ENCODE results near the gene GRIFIN.

The GRIFIN gene, protein sequence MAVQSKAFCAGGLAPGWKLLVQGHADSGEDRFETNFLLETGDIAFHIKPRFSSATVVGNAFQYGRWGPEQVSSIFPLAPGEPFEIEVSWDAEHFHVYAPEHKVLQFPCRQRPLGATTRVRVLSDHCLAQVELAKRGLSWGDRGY

DNA sequence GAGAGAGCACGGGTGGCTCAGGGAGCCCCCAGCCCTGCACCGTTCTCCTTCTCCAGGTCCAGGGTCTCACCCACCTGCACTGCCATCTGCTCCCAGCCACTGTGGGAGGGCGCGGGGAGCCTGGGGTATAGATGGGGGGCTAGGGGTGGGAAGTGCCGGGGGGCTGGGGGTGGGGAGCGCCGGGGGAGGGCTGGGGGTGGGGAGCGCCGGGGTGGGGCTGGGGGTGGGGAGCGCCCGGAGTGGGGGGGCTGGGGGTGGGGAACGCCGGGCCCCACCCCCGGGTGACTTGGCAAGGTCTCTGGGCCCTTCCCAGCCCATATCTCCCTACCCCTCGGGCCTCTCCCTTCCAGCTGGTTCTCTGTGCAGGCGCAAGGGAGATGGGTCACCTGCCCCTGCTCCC is at the start of gene GRIFIN:
GRIFIN (minus strand) TSS at position 101 of the 400 bp plus-strand sequence; CDS start at position 86, 15 bp downstream.
- DNase-seq (ENCODE audit: low read depth in 2 of 2), result no peak

DNA sequence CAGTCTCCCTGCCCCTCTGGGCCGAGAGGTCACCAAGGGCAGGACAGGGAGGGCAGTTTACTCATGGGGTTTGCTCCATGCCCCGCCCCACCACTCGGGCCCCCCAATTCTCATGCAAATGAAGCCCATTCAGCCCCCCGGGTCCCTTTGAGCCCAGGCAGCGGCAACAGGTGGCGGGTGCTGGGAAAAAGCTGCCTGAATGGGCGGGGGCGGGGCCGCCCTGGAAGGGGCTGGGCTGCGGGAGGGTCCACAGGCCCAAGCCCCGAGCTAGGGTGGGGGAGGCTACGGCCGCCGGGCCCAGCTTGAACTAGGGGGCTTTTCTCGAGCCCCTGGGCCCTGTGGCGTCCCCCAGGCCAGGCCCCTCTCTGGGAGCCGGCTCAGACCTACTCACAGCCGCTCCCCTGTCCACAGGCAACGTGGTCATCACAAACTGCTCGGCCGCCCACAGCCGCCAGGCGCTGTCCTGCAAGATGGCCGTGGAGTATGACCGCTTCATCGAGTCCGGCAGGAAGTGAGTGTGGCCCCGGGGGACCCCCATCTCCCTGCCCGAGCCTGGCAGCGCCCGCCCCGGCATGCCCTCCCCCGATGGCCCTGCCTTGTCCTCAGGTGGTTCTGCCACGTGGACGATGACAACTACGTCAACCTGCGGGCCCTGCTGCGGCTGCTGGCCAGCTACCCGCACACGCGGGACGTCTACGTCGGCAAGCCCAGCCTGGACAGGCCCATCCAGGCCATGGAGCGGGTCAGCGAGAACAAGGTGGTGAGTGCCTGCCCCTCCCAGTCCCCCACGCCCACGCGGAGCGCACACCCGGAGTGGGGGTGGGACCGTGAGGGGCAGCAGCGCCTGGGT is 48.8 kb upstream of the GRIFIN start:
- no peak for DNase-seq (ENCODE audit: low read depth in 2 of 2)

DNA sequence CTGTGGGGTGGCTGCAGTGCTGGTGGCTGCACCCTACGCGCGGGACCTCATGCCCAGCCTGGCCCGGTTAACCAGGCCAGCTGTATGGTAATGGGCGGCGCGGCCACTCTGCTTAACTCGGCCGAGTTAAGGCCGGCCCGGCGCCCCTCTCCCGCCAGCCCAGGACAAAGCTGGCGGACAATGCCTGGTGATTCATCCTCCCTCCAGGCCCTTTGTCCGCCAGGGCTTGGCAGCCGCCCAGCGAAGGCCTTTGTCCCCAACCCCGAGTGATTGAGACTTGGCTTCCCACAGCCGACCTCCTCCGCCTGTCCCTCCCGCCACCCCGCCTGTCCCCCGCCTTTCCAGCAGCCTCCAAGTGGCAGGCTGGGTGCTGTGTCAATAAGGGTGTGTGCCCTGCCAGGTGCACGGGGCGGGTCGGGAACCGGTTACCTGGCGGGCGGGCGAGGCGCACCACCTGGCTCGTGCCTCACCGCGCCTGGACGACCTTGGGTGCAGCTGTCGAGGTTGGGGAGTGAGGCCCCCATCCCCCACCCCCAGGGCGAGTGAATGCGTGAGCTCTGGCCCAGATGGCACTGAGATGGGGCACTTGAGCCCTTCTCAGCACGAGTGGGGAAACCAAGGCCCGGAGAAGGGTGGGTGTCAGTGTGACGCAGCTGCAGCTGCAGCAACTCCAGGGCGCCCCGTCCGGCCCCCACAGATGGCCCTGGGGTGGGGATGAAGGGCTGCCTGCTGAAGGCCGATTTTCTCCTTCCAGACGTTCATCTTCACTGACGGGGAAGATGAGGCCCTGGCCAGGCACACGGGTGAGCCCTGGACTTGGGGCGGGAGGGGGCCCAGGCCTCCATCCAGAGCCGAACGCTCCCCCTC is 48.0 kb upstream of the GRIFIN start:
- DNase-seq (ENCODE audit: low read depth in 2 of 2), result no peak

- no peak for DNase-seq (ENCODE audit: low read depth in 2 of 2)
Observed at GRCh38 chr7:2523461-2523936, 47.3 kb upstream of the GRIFIN start.

GRCh38 chr7:2522780-2523433 is 46.7 kb upstream of the GRIFIN start:
- DNase-seq (ENCODE audit: low read depth in 2 of 2), result no peak

DNA sequence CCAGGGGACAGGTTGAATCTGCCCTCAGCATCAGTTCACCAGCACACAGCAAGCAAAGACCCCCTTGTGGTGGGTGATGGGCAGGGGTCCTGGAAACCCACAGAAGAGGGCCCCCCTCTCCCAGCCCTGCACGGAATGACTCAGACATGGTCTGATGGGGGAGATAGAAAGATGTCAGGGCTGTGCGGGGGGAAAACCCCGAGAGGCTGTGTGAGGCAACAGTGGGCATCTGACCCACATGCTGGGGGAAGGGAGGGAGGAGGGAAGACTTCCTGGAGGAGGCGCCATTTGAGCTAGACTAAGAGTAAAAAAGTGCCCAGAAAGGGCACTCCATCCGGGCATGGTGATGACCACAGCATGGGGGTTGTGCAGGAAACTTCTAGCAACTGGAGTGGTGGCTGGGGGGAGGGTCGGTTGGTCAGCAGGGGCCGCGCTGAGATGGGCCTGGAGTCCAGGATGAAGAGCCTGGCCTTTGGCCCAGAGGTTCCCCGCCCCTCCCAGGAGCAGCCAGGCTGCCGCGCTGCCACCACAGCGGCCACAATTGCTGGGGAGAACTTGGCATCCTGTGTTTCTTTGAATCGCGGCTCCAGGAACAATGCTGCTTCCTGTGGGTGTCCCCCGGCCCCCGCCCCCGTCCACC is 45.9 kb upstream of the GRIFIN start:
- peak in 1 of 2 donors; percentile 44 for DNase-seq (ENCODE audit: low read depth in 2 of 2)

- DNase-seq (ENCODE audit: low read depth in 2 of 2), result no peak
Observed at GRCh38 chr7:2521341-2521745, 45.1 kb upstream of the GRIFIN start.

DNA sequence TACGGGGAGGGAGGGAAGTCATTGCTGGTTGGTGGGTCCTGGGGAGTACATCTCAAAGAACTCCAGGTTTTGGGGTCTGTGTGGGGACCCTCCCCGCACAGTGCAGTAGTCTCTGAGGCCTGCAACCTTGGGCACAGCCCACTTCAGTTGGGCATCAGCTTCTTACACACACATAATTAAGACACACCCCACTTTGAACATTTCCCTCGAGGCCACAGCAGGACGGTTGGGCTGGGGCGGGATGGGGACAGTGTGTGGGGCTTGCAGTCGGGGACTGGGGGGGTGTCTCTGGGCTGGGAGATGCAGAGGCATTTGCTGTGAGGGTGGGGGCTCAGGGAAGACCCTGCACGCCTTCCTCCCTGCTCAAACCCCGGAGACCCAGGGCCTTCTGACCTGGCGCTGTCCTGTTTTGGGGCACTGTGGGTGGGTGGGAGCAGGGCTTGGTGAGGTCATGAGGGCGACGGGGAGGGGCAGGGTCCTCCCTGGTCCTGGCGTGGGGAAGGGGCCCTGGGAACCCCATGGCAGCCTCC is 44.6 kb upstream of the GRIFIN start:
- DNase-seq (ENCODE audit: low read depth in 2 of 2), result no peak

DNA sequence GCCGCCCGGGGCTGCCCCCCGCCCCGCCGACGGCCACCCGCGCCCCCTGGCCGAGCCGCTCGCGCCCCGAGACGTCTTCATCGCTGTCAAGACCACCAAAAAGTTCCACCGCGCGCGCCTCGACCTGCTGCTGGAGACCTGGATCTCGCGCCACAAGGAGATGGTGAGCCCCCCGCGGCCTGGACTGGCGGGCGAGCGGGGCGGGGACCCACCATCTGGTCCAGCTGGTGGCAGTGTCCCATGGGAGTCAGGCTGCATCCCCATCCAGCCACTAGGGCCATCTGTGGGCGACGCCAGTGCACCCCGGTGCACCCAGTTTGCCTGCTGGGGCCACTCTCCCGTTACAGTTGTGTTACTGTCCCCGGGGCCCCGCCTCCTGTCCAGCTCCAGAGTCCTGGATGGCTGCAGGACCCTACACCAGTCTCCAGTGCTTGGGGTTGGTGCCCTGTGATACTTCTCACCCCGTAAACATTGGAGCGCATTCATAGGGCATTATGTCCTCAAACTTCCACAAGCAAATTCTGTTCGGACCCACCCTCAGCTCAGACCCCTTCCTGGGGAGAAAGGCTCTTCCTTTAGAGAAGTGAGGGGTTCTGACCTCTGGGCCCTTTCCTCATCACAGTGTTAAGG is 44.0 kb upstream of the GRIFIN start:
- no peak for DNase-seq (ENCODE audit: low read depth in 2 of 2)

GRCh38 chr7:2519119-2519930 is 43.1 kb upstream of the GRIFIN start, which contains the start of gene LFNG:
Gene LFNG (plus strand): TSS chr7:2519774. CDS start chr7:2519862, 88 bp downstream.
- peak; percentile 69 to 74 for DNase-seq (ENCODE audit: low read depth in 2 of 2)

DNA sequence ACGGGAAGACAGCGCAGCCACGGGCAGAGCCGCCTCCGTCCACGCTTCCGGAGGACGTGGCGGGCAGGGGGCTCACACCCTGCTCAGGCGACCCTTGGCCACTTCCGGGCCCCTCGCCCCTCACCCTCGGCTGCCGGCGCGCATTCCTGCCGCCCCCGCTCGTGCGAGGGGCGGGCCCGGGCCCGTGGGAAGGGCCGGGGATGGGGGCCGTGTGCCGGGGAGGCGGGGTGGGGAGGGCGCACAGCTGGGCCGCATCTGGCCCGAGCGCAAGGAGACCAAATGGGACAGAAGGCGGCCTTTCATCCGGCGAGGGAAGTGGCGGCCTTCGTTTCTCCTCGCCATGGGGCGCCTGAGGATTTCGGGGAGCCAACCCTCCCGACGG is 42.5 kb upstream of the GRIFIN start:
- no peak for DNase-seq (ENCODE audit: low read depth in 2 of 2)

GRCh38 chr7:2517678-2518507 is 41.7 kb upstream of the GRIFIN start:
- no peak for DNase-seq (ENCODE audit: low read depth in 2 of 2)

DNA sequence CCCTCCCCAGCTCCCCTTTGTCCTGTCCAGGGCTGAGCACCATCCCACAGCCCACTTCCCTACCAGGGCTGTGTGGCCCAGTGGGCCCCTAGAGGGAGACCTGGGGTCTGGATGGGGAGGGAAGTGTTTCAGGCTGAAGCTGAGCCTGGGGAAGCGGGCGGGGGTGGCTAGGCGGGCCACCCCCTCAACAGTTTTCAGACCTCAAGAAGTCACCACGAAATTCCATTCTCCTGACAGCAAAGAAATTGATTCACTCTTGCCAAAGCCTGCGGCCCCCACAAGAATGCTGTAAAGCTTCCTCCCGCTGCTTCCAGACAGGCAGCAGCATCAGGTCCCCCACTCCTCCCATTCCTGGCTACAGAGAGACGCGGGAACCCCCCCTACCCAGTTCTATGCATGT is 40.8 kb upstream of the GRIFIN start:
- DNase-seq (ENCODE audit: low read depth in 2 of 2), result no peak

- DNase-seq (ENCODE audit: low read depth in 2 of 2), result no peak
Observed at GRCh38 chr7:2516194-2516555, 40.0 kb upstream of the GRIFIN start.

GRCh38 chr7:2515424-2516193 is 39.4 kb upstream of the GRIFIN start:
- DNase-seq (ENCODE audit: low read depth in 2 of 2), result no peak

- DNase-seq (ENCODE audit: low read depth in 2 of 2), result no peak
Observed at GRCh38 chr7:2514473-2515423, 38.5 kb upstream of the GRIFIN start.

DNA sequence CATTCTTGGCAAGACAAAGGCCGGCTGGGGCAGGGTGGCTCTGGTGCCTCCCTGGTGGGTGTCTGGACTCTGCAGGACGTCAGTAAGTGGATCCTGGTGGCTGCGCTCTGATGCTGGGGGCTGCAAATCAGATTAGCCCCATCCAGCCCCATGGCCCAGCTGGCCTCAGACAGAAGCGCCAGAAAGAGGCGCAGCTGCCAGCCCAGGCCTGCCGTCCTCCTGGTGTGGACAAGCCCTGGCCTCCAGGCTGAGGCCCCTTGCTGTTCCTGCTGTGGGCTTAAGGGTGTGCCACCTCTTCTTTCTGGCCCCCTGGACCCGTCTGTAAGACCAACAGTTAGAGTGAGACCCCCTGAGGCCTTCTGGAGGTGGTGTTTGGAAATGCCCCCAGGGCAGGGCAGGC is 37.5 kb upstream of the GRIFIN start:
- no peak for DNase-seq (ENCODE audit: low read depth in 2 of 2)

All from stimulated activated CD8-positive, alpha-beta memory T cell treated with anti-CD3 and anti-CD28 coated beads, Interleukin-7, amount 100 ng/mL, for 1 hour (primary cell).